Stimulated activated effector memory CD8-positive, alpha-beta T cell treated with anti-CD3 and anti-CD28 coated beads, Interleukin-12 subunit alpha, Interleukin-12 subunit beta, amount 100 ng/mL, for 72 hours (primary cell): ENCODE measurements around the gene BHLHA9.

ENCODE experiments used
- ATAC-seq: fragments of 150-1000 bp; cut with Tn5 transposase; 2 replicates; pipeline ENCODE4 v1.10.0; 2021
- DNase-seq, 2 donors: peaks; one replicate each; pipeline ENCODE4 v3.0.0; 2021 to 2022; ENCODE audit warnings: low spot score in 2 of 2
- H3K27ac Mint-ChIP-seq: one replicate; pipeline ENCODE4 v1.8.0; 2022; ENCODE audit warnings: mild to moderate bottlenecking, mixed read lengths
- H3K36me3 Mint-ChIP-seq: one replicate; pipeline ENCODE4 v1.8.0; 2022; ENCODE audit warnings: mild to moderate bottlenecking, mixed read lengths
- H3K4me1 Mint-ChIP-seq: one replicate; pipeline ENCODE4 v1.8.0; 2022; ENCODE audit warnings: mixed read lengths
- H3K4me3 Mint-ChIP-seq: one replicate; pipeline ENCODE4 v1.8.0; 2022; ENCODE audit warnings: mild to moderate bottlenecking, mixed read lengths
- H3K9me3 Mint-ChIP-seq: one replicate; pipeline ENCODE4 v1.8.0; 2022; ENCODE audit warnings: mixed read lengths

BHLHA9 gene

DNA sequence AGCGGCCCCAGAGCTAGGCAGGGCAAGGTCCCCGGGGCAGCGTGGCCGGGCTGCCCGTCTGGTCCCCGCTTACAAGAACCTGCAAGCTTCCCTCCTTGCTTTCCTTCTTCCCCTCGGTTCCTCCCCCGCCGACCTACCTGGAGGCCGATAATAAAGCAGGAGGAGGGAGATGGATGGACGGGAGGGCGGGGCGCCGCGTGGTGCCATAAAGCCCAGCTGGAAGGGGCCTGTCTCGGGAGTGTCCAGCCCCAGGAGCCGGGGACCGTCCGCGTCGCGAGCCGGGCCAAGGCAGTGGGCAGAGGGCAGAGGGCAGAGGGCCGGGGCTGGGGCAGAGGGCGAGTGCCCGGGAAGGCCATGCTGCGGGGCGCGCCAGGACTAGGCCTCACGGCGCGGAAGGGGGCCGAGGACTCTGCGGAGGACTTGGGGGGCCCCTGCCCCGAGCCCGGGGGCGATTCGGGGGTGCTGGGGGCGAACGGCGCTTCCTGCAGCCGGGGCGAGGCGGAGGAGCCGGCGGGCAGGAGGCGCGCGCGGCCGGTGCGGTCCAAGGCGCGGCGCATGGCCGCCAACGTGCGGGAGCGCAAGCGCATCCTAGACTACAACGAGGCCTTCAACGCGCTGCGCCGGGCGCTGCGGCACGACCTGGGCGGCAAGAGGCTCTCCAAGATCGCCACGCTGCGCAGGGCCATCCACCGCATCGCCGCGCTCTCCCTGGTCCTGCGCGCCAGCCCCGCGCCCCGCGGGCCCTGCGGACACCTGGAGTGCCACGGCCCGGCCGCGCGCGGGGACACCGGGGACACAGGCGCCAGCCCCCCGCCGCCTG is at the start of gene BHLHA9:
Gene BHLHA9 (plus strand): TSS at position 235 of the 820 bp plus-strand sequence. CDS start 120 bp downstream, at position 355.
- no peak for ATAC-seq
- Mint-ChIP-seq H3K27ac (peak within 1 kb of the TSS; percentile 89), H3K9me3 (no peaks in the 10 kb centered on the region), H3K36me3 (no peaks in the 10 kb centered on the region), H3K4me3 (peak within 1 kb of the TSS; percentile 93), H3K4me1 (peaks cover 15% of the 10 kb centered on the region)
- no peak for DNase-seq

GRCh38 chr17:1221209-1221608 is 49.0 kb upstream of the BHLHA9 start:
- H3K9me3 Mint-ChIP-seq: no peaks in the 10 kb centered on the region
- no peaks in the 10 kb centered on the region for H3K4me1 Mint-ChIP-seq
- ATAC-seq (no peak), DNase-seq (no peak)
- H3K36me3 Mint-ChIP-seq: no peaks in the 10 kb centered on the region
- H3K4me3 Mint-ChIP-seq: no peak overlapping the region
- H3K27ac Mint-ChIP-seq: no peak overlapping the region

DNA sequence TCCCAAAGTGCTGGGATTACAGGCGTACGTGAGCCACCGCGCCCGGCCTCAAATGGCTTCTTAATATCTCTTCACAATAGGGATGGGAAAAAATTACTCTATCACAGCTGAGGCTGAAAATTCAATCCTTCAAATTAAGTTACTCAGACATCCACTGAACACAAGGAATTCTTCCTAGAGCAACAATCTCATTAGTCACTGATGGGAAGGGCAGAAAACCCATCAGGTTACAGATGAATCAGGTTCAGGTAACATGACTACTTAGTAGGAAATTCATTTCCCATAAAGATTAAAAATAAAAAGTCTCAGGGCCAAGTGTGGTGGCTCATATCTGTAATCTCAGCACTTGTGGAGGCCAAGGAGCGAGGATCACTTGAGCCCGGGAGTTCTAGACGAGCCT is 47.9 kb upstream of the BHLHA9 start:
- no peaks in the 10 kb centered on the region for H3K9me3 Mint-ChIP-seq
- H3K4me3 Mint-ChIP-seq: no peak overlapping the region
- H3K27ac Mint-ChIP-seq: no peak overlapping the region
- H3K4me1 Mint-ChIP-seq: no peaks in the 10 kb centered on the region
- DNase-seq (no peak), ATAC-seq (no peak)
- H3K36me3 Mint-ChIP-seq: no peaks in the 10 kb centered on the region

DNA sequence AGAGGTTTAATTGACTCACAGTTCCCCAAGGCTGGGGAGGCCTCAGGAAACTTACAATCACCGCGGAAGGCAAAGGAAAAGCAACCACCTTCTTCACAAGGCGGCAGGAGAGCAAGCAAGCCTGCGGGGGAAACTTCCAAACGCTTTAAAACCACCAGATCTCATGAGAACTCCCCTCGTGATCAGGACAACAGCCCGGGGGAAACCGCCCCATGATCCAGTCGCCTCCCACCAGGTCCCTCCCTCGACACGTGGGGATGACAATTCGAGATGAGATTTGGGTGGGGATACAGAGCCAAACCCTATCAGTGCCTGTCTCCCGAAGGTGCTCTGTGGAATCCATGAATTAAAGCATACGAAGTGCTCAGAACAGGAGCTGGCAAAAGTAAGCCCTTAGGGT is 46.6 kb upstream of the BHLHA9 start:
- H3K27ac Mint-ChIP-seq: no peak overlapping the region
- ATAC-seq (no peak), DNase-seq (no peak)
- H3K9me3 Mint-ChIP-seq: no peaks in the 10 kb centered on the region
- H3K4me1 Mint-ChIP-seq: peaks cover 11% of the 10 kb centered on the region
- H3K36me3 Mint-ChIP-seq: no peaks in the 10 kb centered on the region
- no peak overlapping the region for H3K4me3 Mint-ChIP-seq

DNA sequence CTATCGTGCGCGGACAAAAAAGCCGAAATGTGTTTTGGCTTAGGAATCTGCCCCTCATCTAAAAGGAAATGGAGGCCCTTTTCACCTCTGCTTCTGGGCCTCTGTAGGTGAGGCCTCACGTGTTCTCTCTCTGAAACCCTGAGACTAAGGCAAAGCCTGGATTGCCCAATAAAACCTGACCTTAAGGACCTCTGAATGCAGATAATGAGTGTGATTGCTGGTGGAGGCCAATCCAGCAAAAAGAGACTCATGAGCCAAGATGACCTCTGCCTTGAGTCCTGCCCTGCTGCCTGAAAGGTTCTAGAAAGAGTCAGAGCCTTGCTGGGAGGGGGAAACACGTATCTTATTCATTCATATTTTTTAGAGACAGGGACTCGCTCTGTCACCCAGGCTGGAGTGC is 45.9 kb upstream of the BHLHA9 start:
- DNase-seq (no peak), ATAC-seq (no peak)
- H3K27ac Mint-ChIP-seq: no peak overlapping the region
- H3K36me3 Mint-ChIP-seq: no peaks in the 10 kb centered on the region
- no peak overlapping the region for H3K4me3 Mint-ChIP-seq
- H3K9me3 Mint-ChIP-seq: no peaks in the 10 kb centered on the region
- peaks cover 11% of the 10 kb centered on the region for H3K4me1 Mint-ChIP-seq

DNA sequence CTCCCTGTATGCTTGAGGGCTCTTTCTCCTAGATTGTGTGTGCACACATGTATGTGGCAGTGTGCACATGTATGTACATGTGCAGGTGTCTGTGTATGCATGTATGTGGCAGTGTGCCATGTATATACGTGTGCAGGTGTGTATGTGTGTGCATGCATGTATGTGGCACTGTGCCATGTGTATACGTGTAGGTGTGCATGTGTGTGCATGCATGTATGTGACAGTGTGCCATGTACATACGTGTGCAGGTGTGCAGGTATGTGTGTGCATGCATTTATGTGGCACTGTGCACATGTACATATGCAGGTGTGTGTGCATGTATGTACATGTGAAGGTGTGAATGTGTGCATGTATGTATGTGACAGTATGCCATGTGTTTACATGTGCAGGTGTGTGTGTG is 43.9 kb upstream of the BHLHA9 start:
- H3K4me3 Mint-ChIP-seq: no peak overlapping the region
- peaks cover 19% of the 10 kb centered on the region for H3K4me1 Mint-ChIP-seq
- ATAC-seq (no peak), DNase-seq (no peak)
- H3K27ac Mint-ChIP-seq: no peak overlapping the region
- no peaks in the 10 kb centered on the region for H3K36me3 Mint-ChIP-seq
- H3K9me3 Mint-ChIP-seq: no peaks in the 10 kb centered on the region

DNA sequence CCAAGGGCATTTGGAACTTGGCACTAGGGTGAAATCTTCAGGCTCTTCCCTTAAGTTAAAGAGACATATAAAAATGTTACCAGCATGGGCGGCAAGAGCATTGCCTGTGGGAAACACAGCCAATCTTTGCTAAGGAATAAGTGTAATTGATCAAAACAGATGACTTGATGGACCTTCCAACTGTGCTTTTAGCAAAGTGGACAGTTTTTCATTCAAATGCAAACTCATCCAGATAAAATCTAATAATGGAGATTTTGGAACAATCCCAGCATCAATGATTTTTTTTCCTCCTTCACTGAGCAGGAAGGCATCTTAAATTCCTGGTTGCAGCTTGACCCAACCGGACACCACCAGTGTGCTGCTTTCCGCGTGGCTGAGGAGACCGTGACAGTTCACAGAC is 42.9 kb upstream of the BHLHA9 start:
- Mint-ChIP-seq H3K9me3 (no peaks in the 10 kb centered on the region), H3K4me1 (peaks cover 29% of the 10 kb centered on the region), H3K36me3 (peaks cover 9% of the 10 kb centered on the region), H3K27ac (no peak overlapping the region), H3K4me3 (peak overlapping the region; percentile 76)
- ATAC-seq (no peak), DNase-seq (no peak)

- DNase-seq (peak in 1 of 2 donors; percentile 53), ATAC-seq (peak; percentile 44)
- Mint-ChIP-seq H3K4me3 (peak overlapping the region; percentile 76), H3K9me3 (no peaks in the 10 kb centered on the region), H3K36me3 (peaks cover 9% of the 10 kb centered on the region), H3K4me1 (peaks cover 30% of the 10 kb centered on the region), H3K27ac (peak overlapping the region; percentile 50)
Observed at GRCh38 chr17:1227917-1228780, 42.1 kb upstream of the BHLHA9 start.

- Mint-ChIP-seq H3K9me3 (no peaks in the 10 kb centered on the region), H3K4me1 (peaks cover 30% of the 10 kb centered on the region), H3K36me3 (peaks cover 9% of the 10 kb centered on the region), H3K4me3 (peak overlapping the region; percentile 87), H3K27ac (no peak overlapping the region)
- peak; percentile 13 to 59 for DNase-seq
- ATAC-seq: peak; percentile 22
Observed at GRCh38 chr17:1228781-1229348, 41.4 kb upstream of the BHLHA9 start.

GRCh38 chr17:1229349-1229899 is 40.8 kb upstream of the BHLHA9 start:
- DNase-seq (peak; percentile 29 to 74), ATAC-seq (peak; percentile 63)
- Mint-ChIP-seq H3K9me3 (no peaks in the 10 kb centered on the region), H3K27ac (peak overlapping the region; percentile 83), H3K4me1 (peaks cover 30% of the 10 kb centered on the region), H3K36me3 (peaks cover 9% of the 10 kb centered on the region), H3K4me3 (peak overlapping the region; percentile 87)

GRCh38 chr17:1229900-1230501 is 40.2 kb upstream of the BHLHA9 start:
- ATAC-seq (no peak), DNase-seq (no peak)
- Mint-ChIP-seq H3K36me3 (peaks cover 9% of the 10 kb centered on the region), H3K9me3 (no peaks in the 10 kb centered on the region), H3K27ac (peak overlapping the region; percentile 83), H3K4me1 (peaks cover 30% of the 10 kb centered on the region), H3K4me3 (peak overlapping the region; percentile 87)

DNA sequence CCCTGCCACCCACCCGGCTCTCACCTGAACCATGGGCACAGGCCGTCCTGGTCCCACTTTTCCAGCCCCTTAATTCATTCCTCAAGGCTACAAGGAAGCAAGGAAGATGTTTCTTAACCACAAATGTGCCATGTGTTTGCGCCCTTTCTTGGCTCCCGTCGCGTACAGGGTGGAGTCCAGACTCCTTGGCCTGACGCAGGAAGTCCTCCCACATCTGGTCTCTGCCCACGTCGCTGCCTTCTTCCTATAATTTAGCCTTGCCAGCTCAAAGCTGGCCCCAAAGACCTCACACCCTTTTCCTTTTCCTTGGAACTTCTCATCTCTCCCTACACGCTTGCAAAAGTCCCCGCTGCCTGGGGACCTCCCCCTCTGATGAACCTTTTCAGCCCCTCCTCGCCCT is 38.8 kb upstream of the BHLHA9 start:
- H3K27ac Mint-ChIP-seq: peak overlapping the region; percentile 61
- peak overlapping the region; percentile 39 for H3K4me3 Mint-ChIP-seq
- H3K36me3 Mint-ChIP-seq: peaks cover 9% of the 10 kb centered on the region
- no peak for DNase-seq
- no peak for ATAC-seq
- peaks cover 30% of the 10 kb centered on the region for H3K4me1 Mint-ChIP-seq
- no peaks in the 10 kb centered on the region for H3K9me3 Mint-ChIP-seq

DNA sequence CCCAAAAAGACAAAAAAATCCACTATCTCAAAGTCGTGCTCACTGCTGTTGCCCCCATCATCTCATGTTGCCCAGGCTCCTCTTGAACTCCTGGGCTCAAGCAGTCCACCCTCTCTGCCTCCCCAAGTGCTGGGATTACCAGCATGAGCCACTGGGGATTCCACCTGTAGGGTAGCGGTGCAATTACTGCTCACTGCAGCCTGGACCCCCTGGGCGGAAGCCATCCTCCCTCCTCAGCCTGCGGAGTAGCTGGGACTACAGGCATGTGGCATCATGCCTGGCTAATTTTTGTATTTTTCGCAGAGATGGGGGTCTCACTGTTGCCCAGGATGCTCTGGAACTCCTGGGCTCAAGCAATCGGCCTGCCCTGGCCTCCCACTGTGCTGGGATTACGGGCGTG is 37.9 kb upstream of the BHLHA9 start:
- no peak overlapping the region for H3K27ac Mint-ChIP-seq
- peak overlapping the region; percentile 39 for H3K4me3 Mint-ChIP-seq

DNA sequence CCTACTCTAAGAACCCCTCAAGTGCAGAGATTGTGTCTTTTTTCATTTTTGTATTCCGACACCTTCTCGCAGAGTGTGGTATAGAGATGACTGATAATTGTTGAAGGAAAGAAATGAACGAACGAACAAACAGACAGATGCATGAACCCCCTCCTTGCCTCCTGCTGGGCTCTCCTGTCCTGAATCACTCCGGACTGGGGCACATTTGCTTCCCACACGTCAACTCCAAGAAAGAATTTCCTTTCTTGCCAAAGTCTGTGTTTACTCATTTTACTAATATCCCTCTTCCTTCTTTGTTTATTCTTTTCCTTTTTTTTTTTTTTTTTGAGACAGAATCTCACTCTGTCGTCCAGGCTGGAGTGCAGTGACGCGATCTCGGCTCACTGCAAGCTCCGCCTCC is 37.5 kb upstream of the BHLHA9 start:
- no peak for DNase-seq
- Mint-ChIP-seq H3K36me3 (peaks cover 9% of the 10 kb centered on the region), H3K4me3 (no peak overlapping the region), H3K4me1 (peaks cover 26% of the 10 kb centered on the region), H3K9me3 (no peaks in the 10 kb centered on the region), H3K27ac (no peak overlapping the region)
- ATAC-seq: no peak

More for the DNA sequence above, 37.9 kb upstream of the BHLHA9 start:
- peaks cover 30% of the 10 kb centered on the region for H3K4me1 Mint-ChIP-seq
- ATAC-seq: no peak
- DNase-seq: no peak
- H3K36me3 Mint-ChIP-seq: peaks cover 9% of the 10 kb centered on the region
- no peaks in the 10 kb centered on the region for H3K9me3 Mint-ChIP-seq

DNA sequence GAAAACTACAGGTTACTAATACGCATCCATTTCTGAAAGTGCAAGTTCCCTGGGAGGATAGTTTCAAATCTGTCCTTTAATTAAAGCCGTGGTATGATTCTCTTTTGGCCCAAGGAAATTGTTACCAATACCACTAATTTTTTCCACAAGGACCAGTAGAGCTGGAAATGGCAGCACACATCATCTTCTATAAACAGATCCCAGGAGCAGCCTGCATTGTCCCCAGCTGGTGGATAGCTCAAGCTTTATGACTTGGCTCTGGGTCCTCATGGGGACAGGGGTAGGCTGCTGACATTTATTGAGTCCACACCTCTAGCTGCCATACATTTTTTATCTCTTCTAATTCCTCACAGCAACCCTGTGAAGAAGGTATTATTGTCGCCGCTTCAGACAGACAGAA is 35.8 kb upstream of the BHLHA9 start:
- no peaks in the 10 kb centered on the region for H3K9me3 Mint-ChIP-seq
- H3K4me1 Mint-ChIP-seq: peaks cover 19% of the 10 kb centered on the region
- no peak overlapping the region for H3K27ac Mint-ChIP-seq
- DNase-seq (no peak), ATAC-seq (no peak)
- H3K36me3 Mint-ChIP-seq: peaks cover 9% of the 10 kb centered on the region
- no peak overlapping the region for H3K4me3 Mint-ChIP-seq
